GM23248 (cell line): ENCODE measurements around the gene DET1. TPM values are rescaled to one million over a fixed set of nuclear protein-coding genes. Genes with fewer than 3 reads are reported as not detected.
"Not testable (repeated sequence)": the region's sequence is repeated elsewhere in the genome, so short reads cannot be mapped to it uniquely, and the experiment has no call there.

Experiments used
- DNase-seq: peaks from one replicate; pipeline ENCODE4 v3.0.0-alpha.2; 2015
- H2AFZ ChIP-seq: fragments of 200-600 bp; sonication (generic); 2 replicates; pipeline ENCODE4 v1.6.1; 2016; ENCODE audit warnings: antibody characterized with exemption
- H3F3A ChIP-seq: fragments of 200-600 bp; sonication (generic); 2 replicates; pipeline ENCODE4 v1.6.1; 2016; ENCODE audit warnings: mild to moderate bottlenecking, antibody characterized with exemption, mixed run types; ENCODE audit not compliant: insufficient read depth
- H3K27ac ChIP-seq: fragments of 200-600 bp; sonication (generic); 2 replicates; pipeline ENCODE4 v1.5.1; 2016; ENCODE audit warnings: mild to moderate bottlenecking
- H3K27me3 ChIP-seq: fragments of 200-600 bp; sonication (generic); replicated peaks from 2 replicates; pipeline ENCODE4 v1.6.1; 2016; ENCODE audit warnings: mild to moderate bottlenecking; ENCODE audit not compliant: insufficient read depth
- H3K36me3 ChIP-seq: fragments of 200-600 bp; sonication (generic); 2 replicates; pipeline ENCODE4 v1.6.1; 2016; ENCODE audit warnings: low read depth, mild to moderate bottlenecking
- H3K4me1 ChIP-seq: fragments of 200-600 bp; sonication (generic); 2 replicates; pipeline ENCODE4 v1.6.1; 2016; ENCODE audit warnings: mild to moderate bottlenecking; ENCODE audit not compliant: insufficient read depth
- H3K4me2 ChIP-seq: fragments of 200-600 bp; sonication (generic); one replicate; pipeline ENCODE4 v1.6.1; 2016; ENCODE audit warnings: mild to moderate bottlenecking; ENCODE audit not compliant: unreplicated experiment
- H3K4me3 ChIP-seq: fragments of 200-600 bp; sonication (generic); 2 replicates; pipeline ENCODE4 v1.5.1; 2016; ENCODE audit warnings: mild to moderate bottlenecking
- H3K79me2 ChIP-seq: fragments of 200-600 bp; sonication (generic); 2 replicates; pipeline ENCODE4 v1.6.1; 2016; ENCODE audit warnings: mild to moderate bottlenecking; ENCODE audit not compliant: insufficient read depth
- H3K9ac ChIP-seq: fragments of 200-600 bp; sonication (generic); 2 replicates; pipeline ENCODE4 v1.6.1; 2016; ENCODE audit warnings: mild to moderate bottlenecking
- H3K9me2 ChIP-seq: fragments of 200-600 bp; sonication (generic); 2 replicates; pipeline ENCODE4 v1.6.1; 2016; ENCODE audit warnings: mixed run types, mild to moderate bottlenecking, moderate library complexity; ENCODE audit not compliant: insufficient read depth
- H3K9me3 ChIP-seq: fragments of 200-600 bp; sonication (generic); one replicate; pipeline ENCODE4 v1.6.1; 2017; ENCODE audit warnings: low read depth
- H4K20me1 ChIP-seq: fragments of 200-600 bp; sonication (generic); 2 replicates; pipeline ENCODE4 v1.6.0; 2016; ENCODE audit not compliant: insufficient read depth
- EZH2 ChIP-seq: fragments of 200-600 bp; sonication (generic); IDR thresholded peaks from 2 replicates; pipeline ENCODE4 v1.6.1; 2018; ENCODE audit warnings: antibody characterized with exemption, mild to moderate bottlenecking; ENCODE audit not compliant: insufficient read depth, poor library complexity, severe bottlenecking
- EZH2phosphoT487 ChIP-seq: fragments of 200-600 bp; sonication (generic); IDR thresholded peaks from 2 replicates; pipeline ENCODE4 v1.6.1; 2018; ENCODE audit warnings: antibody characterized with exemption, moderate library complexity, mild to moderate bottlenecking, low read depth; ENCODE audit not compliant: insufficient read depth
- whole genome bisulfite sequencing, 2 experiments: methylation state at CpG; one replicate each; pipeline ENCODE4 v1.1.6; 2015 to 2017; ENCODE audit warnings: low lambda C conversion rate in 2 of 2, low coverage in 1 of 2; ENCODE audit errors: missing lambda C conversion rate in 2 of 2; 5-methylcytosine and 5-hydroxymethylcytosine counted together
- in situ Hi-C: fragments of 300-500 bp; cut with MboI; formaldehyde crosslinking; loops from 2 replicates; pipeline ENCODE4 v1.15.0; 2020
- polyA plus RNA-seq: library from polyadenylated mRNA; unstranded; fragments of >200 nt; fragmentation: Nextera tagmentation; extraction: Ambion mirVana; gene quantifications from 2 replicates; pipeline ENCODE4 v1.2.1, GENCODE V29; 2016
- total RNA-seq: library from RNA; depleted of rRNA; stranded (reverse); fragments of >200 nt; shearing (Covaris generic); gene quantifications from 2 replicates; pipeline ENCODE4 v1.2.3, GENCODE V29; 2014

The DET1 gene
- total and polyA plus RNA-seq, 2 experiments from 2014 or later = 5.5 to 10.2 TPM

- no peak overlapping the region for H2AFZ ChIP-seq
- H3K27ac ChIP-seq = no peak overlapping the region
- 0 out of 2 replicates have a peak, but pooled peaks cover 4% of the 10 kb centered on the region for H3F3A ChIP-seq
- TF ChIP-seq EZH2phosphoT487 (no peak), EZH2 (no peak)
- no peaks in the 10 kb centered on the region for H3K9me2 ChIP-seq
- H3K4me3 ChIP-seq = no peak overlapping the region
- H4K20me1 ChIP-seq = no peaks in the 10 kb centered on the region
- 70 to 76% methylated on average over 4 of the region's 4 CpGs for WGBS, 2 experiments
- H3K9me3 ChIP-seq = no peaks in the 10 kb centered on the region
- no peak for DNase-seq
- peaks cover 7% of the 10 kb centered on the region; the same call in 1 of the 2 replicates for H3K4me1 ChIP-seq
- peaks cover 45% of the 10 kb centered on the region for H3K79me2 ChIP-seq
- H3K36me3 ChIP-seq = no peaks in the 10 kb centered on the region; the same call in 1 of the 2 replicates
- no peak overlapping the region for H3K9ac ChIP-seq
- in situ Hi-C loops = loop anchor here (10.0 kb wide), 1 partner anchor 143 kb away; no protein-coding TSS in a partner anchor
- no peaks in the 10 kb centered on the region for H3K27me3 ChIP-seq
- no peak overlapping the region for H3K4me2 ChIP-seq
Observed at GRCh38 chr15:88472225-88472624, 74.3 kb downstream of the DET1 start.

GRCh38 chr15:88470625-88471372, 75.7 kb downstream of the DET1 start:
- Histone ChIP-seq H3K9me3 (no peaks in the 10 kb centered on the region), H3K36me3 (no peaks in the 10 kb centered on the region; the same call in 1 of the 2 replicates), H3K4me3 (no peak overlapping the region), H3K4me1 (peaks cover 15% of the 10 kb centered on the region), H3F3A (peaks cover 13% of the 10 kb centered on the region), H2AFZ (no peak overlapping the region), H3K27ac (no peak overlapping the region), H3K27me3 (no peaks in the 10 kb centered on the region), H4K20me1 (no peaks in the 10 kb centered on the region), H3K9me2 (no peaks in the 10 kb centered on the region), H3K9ac (no peak overlapping the region), H3K4me2 (no peak overlapping the region), H3K79me2 (peaks cover 58% of the 10 kb centered on the region)
- TF ChIP-seq EZH2phosphoT487 = no peak
- TF ChIP-seq EZH2 = no peak
- DNase-seq = no peak
- WGBS, 2 experiments = 88 to 92% methylated on average over 6 of the region's 6 CpGs
- in situ Hi-C loops = loop anchor here (10.0 kb wide), 1 partner anchor 144 kb away; no protein-coding TSS in a partner anchor

GRCh38 chr15:88469321-88469720, 77.2 kb downstream of the DET1 start:
- DNase-seq = no peak
- H3K4me1 ChIP-seq = peaks cover 20% of the 10 kb centered on the region
- TF ChIP-seq EZH2 (no peak), EZH2phosphoT487 (no peak)
- no peaks in the 10 kb centered on the region for H4K20me1 ChIP-seq
- H3F3A ChIP-seq = peaks cover 13% of the 10 kb centered on the region
- H3K4me2 ChIP-seq = no peak overlapping the region
- H3K79me2 ChIP-seq = peaks cover 72% of the 10 kb centered on the region
- no peak overlapping the region for H3K9ac ChIP-seq
- H3K27me3 ChIP-seq = no peaks in the 10 kb centered on the region
- H3K9me2 ChIP-seq = no peaks in the 10 kb centered on the region
- H3K36me3 ChIP-seq = 0 out of 2 replicates have a peak, but pooled peaks cover 6% of the 10 kb centered on the region
- WGBS, 2 experiments = 94 to 98% methylated on average over 2 of the region's 2 CpGs
- no peak overlapping the region for H3K4me3 ChIP-seq
- in situ Hi-C loops = no loop called here
- H3K9me3 ChIP-seq = no peaks in the 10 kb centered on the region
- H2AFZ ChIP-seq = no peak overlapping the region
- no peak overlapping the region for H3K27ac ChIP-seq

- H2AFZ ChIP-seq, H3K9me2 ChIP-seq, H3K36me3 ChIP-seq, H3K9me3 ChIP-seq, H3K27me3 ChIP-seq, in situ Hi-C loops, DNase-seq, H4K20me1 ChIP-seq, H3K27ac ChIP-seq: not testable (repeated sequence)
- Histone ChIP-seq H3K79me2 (peaks cover 72% of the 10 kb centered on the region), H3K4me1 (peaks cover 20% of the 10 kb centered on the region), H3K4me3 (peak overlapping the region; percentile 99), H3K4me2 (peak overlapping the region; percentile 97), H3K9ac (peak overlapping the region; percentile 90; the same call in 1 of the 2 replicates), H3F3A (peaks cover 13% of the 10 kb centered on the region)
- WGBS, 2 experiments = 91 to 97% methylated on average over 10 of the region's 10 CpGs
Observed at GRCh38 chr15:88468721-88469120, 77.8 kb downstream of the DET1 start.
